ENCODE data around the gene DLX4. TPM values are rescaled to one million over a fixed set of nuclear protein-coding genes. Genes with fewer than 3 reads are reported as not detected.

DLX4 gene, protein sequence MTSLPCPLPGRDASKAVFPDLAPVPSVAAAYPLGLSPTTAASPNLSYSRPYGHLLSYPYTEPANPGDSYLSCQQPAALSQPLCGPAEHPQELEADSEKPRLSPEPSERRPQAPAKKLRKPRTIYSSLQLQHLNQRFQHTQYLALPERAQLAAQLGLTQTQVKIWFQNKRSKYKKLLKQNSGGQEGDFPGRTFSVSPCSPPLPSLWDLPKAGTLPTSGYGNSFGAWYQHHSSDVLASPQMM
- polyA plus RNA-seq (2014; cell fraction: cytosol; rRNA removed), result 0.17 TPM in 1 of 2 replicates, not detected in the other
- polyA plus RNA-seq (2014; cell fraction: nucleus; rRNA removed), result 0.84 and 1.9 TPM in 2 replicates

DNA sequence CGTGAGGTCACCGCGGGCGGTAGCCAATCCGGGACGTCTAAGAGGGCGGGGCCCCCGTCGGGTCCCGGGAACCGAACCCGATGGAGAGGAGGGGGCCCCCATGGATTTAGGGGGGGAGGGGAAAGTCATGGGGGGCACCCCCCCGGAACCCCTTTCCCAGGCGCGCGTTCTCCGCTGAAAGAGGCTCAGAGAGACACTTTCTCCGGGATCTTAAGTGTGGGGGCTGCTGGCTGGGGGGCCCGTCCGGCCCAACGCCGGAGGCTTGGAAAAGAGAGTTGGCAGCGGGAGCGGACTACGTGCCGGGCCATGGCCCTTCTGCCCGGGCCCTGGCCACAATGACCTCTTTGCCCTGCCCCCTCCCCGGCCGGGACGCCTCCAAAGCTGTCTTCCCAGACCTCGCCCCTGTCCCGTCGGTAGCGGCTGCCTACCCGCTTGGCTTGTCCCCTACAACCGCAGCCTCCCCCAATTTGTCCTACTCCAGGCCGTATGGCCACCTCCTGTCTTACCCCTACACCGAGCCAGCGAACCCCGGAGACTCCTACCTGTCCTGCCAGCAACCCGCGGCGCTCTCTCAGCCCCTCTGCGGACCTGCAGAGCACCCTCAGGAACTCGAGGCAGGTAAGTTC is at the start of gene DLX4:
TSS of gene DLX4 (plus strand) at position 57 of the 626 bp plus-strand sequence. CDS start at position 336, 279 bp downstream.
- DNase-seq (ENCODE audit: low spot score), result no peak

DNA sequence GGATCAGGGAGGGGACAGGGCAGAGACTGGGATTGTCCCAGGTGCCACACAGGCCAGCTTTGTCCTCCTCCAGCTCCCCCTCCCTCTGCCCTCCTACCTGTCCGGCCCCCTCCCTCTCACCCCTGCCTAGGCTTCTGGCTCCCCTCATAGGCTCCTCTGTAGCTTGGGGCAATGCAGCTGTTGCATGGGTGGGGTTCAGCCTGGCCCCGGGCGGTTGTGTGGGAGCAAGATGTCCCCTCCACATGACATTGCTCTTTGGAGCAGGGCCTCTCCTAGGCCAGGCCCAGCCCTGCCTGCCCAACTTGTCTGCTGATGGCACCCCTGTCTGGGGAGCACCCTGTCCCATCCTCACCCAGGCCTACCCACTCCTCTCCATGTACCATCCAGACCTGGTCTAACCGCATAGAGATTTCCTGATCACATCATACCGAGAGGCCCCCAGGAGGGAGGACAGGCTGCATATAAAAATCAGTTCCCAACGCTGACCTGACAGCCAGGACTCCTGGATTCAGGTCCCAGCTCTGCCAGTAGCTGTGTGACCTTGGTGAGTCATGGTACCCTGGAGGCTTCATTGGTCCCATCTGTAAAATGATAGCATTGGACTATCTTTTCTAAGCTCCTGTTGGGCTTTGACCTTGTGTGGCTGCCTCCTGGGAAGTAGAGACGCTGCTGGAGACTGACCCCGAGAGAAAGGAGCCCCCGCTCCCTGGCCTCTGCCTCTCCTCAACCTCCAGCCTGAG is 48.8 kb upstream of the DLX4 start:
- DNase-seq (ENCODE audit: low spot score), result no peak

DNA sequence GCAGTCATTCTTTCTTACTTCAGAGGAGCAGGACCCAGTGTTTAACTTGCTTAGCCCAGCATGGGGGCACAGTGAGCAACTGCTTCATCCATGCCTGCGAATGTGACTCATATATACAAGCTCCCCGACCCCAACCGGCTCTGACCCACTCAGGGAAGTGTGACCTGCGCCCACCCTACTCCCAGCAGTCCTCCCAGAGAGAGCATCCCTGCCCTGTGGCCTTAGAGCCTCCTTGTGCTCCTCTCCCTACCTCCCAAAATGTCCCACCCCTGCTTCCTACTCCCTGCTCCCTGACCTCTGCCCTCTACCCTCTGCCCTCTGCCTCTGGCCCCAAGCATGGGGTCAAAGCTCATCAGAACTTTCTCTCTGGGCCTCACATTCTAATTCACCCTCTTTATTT is 46.9 kb upstream of the DLX4 start:
- DNase-seq (ENCODE audit: low spot score), result no peak

DNA sequence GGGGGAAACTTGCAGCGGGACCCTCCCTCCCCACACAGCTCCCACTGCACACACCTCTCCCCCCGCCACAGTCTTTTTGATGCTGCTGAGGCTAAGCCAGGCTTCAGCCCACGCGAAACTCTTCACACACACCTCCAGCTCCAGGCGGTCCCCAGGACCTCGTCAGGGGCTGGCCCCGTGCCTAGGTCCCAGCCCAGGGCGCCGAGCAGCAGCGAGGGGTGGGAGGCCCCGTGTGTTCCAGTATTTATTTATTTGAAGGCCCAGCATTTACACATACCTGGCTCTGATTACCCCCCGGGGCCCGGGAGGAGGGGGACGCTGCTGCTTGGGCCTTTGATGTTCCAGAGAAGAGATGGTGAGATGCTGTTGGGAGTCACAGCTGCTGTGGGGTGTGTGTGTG is 44.9 kb upstream of the DLX4 start:
- DNase-seq (ENCODE audit: low spot score), result no peak

DNA sequence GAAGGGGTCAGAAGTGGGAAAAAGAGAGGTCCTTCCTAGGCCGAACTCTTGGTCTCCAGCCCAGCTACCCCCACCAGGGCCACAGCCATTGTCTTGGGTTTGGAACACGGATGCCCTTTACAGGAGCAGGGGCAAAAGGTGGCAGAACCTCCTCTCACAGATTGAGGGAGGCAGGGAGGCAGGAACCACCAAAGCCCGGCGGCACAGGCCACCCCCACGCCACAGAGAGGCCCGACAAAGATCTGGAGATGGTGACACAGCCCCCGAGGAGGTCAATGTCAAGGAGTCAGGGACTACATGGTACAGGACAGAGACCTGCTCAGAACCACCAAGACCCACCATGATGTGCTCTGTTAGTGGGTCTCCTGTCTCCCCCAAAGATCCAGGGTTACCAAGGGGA is 44.4 kb upstream of the DLX4 start:
- DNase-seq (ENCODE audit: low spot score), result no peak

DNA sequence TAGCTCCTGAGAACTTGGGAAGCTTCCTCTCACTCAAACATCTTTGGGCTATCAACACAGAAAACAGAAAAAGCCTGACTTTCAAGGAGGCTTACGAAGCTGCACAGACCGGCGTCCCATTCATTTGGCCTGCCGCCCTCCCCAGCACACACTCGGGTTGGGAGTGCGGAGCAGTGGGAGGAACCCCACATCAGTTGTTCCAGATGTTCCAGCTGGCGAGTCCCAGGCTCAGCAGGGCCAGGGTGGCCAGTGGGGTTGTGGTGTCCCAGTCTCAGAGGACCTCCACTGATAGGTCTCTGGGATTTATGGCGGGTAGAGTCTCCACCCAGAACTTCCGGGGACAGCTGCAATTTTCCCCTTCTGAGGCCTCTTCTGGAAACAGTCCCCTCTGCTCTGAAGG is 43.1 kb upstream of the DLX4 start:
- no peak for DNase-seq (ENCODE audit: low spot score)

DNA sequence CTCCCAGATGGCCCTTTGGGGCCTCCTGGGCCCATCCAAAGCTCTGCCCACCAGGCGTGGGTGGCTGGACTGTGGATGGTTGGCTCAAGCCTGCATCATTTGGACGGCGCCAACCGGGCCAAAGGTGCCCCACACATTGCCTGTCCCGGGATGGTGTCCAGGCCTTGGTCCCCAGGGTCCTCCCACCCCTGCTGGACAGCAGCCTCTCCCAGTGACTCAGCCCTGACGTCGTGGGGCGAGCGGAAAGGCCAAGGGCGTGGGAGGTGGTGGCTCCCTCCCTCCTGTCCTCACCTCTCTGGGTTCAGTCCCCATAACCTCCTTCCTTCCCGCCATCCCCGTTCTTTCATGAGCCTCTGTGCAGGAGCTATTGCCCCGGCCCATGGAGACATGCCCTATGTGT is 42.1 kb upstream of the DLX4 start:
- no peak for DNase-seq (ENCODE audit: low spot score)

DNA sequence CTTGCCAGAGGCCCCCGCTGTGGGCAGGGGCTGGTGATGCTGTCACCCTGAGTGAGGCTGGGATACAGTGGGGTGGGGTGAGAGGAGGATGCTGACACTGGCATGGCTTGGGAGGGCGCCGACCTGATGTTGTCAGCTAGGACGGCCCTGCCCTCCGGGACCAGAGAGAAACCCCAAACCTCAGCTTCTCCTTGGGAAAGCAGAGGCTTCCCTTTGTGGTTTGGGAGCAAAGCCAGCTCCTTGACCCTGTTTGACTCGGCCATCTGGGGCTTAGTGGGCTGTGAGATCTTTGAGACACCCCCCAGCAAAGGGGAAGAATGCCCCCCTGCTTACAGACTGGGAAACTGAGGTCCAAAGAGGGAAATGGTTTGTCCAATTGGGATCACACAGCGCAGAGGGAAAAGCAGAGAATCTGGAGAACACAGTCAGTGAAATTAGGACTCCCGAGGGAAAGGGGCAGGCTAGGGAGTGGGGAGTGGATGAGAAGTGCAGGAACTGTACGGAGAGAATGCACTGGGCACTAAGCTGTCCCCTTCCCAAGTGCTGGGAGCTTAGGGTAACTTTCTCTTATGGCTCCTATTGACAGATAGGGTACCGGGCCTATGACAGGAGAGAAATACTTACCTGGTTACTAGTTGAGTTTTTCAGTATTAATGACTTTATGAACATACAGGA is 40.7 kb upstream of the DLX4 start:
- no peak for DNase-seq (ENCODE audit: low spot score)

DNA sequence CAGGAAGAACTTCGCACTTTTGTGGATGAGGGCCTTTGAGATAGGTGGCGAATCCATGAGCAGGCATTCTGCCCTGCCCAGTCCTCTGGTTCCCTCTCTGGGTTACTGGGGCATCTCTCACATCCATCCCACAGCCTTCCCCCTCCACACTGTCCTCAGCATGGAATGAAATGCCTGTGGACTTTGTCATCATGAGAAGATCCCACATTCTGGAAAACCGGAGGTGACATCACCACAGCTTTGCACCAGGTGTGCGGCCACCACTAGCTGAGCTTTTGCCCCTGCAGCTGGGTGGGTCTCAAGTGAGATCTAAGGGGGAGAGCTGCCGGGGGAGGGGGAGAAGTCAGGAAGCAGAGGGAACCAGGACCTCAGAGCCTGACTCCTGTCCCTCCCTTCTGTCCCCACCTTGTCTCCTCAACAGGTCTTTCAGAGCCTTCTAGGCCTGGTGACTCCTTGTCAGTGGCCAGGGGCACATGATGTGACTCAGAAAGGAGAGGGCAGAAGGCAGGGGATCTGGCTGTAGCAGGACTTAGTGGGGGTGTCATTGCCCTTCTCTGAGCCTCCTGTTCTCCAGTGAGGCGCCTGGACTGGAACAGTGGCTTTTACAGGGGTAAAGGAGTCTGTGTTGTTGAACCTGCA is 40.0 kb upstream of the DLX4 start:
- no peak for DNase-seq (ENCODE audit: low spot score)

DNA sequence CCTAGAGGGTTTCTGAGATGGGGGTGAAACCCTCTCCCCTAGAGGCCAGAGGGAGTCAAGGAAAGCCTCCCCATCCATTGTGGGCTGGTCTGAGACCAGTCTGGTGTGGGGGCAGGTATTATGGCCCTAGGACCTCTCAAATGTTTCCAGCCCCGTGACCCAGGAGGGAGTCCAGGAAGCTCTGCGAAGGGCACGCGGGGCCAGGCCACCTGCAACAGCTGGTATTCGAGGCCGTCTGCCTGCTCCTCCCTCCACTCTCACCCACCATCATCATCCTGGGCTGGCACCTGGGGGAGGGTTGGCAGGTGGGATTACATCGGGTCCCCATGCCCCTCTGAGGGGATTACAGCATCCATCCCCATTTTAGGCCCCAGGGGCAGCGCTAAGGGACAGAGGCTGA is 38.1 kb upstream of the DLX4 start:
- no peak for DNase-seq (ENCODE audit: low spot score)

DNA sequence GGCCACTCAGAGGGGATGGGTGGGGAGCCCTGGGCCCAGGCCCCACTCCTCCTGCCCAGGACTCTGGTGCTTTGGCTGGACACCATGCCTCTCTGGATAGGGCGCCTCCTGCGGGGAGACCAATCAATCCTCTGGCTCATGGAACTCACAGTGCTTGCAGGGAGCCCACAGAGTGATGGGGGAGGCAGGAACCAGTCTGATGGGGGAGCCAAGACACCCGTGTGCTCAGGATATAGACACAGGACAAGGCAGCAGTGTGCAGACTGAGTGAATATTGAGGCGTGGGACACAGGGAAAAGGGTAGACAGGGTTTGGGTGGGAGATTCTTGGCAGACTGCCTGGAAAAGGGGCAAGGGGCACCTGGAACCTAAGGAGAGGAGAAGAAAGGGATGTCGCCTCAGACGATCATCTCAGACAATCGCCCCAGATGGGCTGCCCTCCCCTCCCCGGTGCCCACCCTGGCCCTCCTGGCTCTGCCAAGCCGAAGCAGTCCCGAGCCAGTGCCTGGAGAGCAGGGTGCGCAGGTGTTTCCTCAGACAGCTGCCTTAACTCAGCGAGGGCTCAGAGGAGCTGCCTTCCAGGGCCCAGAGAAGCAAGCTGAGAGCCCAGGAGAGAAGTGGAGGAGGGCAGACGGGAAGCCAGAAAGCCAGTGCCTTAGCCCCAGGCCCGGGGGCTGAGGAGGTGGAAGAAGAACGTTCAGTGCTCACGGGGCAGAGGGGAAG is 37.4 kb upstream of the DLX4 start:
- no peak for DNase-seq (ENCODE audit: low spot score)

DNA sequence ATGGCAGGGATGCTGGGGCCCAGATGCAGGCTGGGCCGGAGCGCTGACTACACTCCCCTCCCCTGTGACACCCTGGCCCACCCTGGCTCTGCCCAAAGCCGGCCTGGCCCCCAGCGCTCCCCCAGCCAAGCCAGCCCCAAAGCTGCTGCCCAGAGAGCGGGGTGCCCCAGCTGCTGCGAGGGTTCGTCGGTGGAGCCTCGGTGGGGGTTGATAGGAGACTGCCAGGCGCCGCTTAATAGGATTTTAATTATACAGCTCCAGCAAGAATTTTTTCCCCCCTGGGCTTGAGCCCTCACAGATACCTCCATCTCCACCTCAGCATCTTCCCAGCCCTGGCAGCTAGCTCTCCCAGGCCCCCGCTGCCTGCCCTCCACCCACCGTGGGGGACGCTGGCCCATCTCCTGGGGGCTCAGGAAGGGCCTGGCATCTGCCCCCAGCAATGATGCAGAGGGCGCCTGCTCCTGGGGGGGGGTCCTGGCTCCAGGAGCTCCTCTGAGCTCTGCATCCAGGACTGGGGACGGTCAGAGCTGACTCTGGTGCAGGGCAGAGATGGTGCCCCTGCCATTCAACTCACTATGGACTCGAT is 36.8 kb upstream of the DLX4 start:
- no peak for DNase-seq (ENCODE audit: low spot score)

DNA sequence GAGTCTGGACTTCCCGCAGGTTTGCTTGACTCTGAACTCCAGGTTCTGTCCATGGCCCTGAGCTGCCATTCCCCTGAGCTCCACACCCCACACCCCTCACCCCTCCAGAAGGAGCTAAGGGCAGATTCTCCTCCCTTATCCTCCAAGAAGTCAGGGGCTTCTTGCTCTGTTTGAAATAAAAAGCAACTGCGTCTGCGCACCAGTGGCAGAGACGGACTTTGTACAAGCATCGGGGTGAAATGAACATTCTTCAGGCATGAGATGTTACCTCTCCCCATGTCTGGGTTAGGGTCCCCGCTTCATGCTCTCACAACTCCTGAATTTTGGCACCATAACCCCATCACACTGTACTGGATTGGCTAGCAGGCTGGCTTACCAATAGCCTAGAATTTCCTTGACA is 36.1 kb upstream of the DLX4 start:
- DNase-seq (ENCODE audit: low spot score), result no peak

DNA sequence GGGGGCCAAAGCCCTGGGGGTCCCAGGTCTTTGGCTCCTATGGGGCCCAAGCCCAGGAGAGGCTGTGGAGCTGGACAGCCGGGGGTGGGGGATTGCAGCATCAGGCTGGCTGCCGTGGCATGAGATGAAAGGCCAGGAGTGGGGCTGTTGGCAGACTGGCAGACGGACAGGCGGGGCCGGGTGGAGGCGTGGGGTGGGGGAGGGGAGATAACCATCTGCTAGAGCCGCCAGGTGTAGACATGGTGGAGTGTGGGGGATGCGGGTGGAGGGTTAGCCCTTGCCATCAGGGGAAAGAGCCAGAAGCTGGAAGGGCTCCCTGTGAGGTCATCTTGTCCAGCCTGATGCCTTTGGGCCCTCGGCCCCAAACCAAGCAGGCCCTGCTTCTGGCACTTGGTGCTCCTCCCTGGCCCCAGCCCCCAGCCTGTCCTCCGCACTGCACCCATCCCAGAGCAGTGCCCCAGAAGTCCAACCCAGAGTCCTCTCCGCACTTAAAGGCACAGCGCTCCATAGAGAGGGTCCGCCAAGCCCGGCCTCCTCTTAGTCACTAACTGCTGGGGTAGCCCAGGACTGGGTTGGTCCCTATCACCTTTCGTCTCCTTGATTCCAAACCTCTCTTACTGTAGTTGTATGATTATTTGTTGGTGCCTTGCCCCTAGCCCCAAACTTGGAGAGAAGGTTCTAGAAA is 33.3 kb upstream of the DLX4 start:
- no peak for DNase-seq (ENCODE audit: low spot score)

DNA sequence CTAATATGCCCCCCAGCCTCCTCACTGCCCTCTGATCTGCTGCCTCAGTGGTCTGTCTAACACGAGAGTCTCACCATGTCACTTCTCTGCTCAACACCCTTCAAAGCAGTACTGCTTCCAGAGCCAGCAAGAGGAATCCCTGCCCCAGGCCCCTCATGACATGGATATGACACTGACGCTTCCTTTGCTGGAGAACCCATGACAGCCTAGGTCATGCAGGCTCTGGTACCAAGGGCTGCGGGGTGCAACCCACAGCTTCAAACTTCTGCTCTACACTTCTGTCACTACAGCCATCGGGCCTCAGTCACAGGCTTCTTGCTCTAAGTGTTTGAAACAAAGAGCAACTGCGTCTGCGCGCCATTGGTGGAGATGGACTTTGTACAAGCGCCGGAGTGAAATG is 32.6 kb upstream of the DLX4 start:
- no peak for DNase-seq (ENCODE audit: low spot score)

DNA sequence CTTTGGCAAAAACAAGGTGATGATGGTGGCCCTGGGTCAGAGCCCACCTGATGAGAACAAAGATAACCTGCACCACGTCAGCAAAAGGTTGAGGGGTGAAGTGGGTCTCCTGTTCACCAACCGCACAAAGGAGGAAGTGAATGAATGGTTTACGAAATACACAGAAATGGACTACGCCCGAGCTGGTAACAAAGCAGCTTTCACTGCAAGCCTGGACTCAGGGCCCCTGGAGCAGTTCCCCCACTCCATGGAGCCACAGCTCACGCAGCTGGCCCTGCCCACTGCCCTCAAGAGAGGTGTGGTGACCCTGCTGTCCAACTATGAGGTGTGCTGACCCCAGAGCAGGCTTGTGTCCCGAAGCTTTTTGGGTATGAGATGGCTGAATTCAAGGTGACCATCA is 29.7 kb upstream of the DLX4 start:
- no peak for DNase-seq (ENCODE audit: low spot score)

DNA sequence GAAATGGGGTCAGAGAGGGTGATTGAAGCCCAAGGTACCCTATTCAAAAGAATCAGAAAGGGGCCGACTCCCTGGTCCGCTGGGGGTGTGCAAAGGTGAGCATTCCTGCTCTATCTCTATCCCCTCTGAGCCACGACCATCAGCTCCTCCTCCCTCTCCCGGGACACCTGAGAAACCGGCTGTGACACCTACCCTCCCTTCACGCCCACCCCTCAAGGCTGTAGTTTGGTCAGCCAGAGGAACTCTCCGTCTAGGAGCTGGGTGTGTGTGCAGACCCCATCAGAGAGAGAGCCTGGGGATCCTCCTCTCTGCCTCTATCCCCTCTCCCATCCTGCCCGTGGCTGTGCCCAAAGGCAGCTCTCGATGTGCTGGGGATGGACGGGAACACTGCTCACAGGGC is 27.6 kb upstream of the DLX4 start:
- no peak for DNase-seq (ENCODE audit: low spot score)

DNA sequence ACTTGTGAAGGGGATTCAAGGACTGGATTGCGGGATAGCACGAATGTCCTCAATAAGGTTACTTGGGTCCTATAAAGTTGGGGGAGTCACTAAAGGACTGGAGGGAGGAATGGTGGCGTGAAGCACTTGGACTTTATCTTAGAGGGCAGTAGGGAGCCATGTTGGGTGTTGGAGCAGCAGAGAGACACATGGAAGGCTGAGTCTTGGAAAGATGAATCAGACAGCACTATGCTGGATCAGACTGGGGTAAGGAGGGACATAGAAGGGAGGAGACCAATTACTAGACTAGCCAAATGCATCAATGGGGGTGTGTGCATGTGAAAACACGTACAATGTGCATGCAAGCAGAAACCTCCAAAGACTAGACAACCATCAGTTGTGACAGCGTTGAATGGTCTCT is 26.0 kb upstream of the DLX4 start:
- DNase-seq (ENCODE audit: low spot score), result no peak

DNA sequence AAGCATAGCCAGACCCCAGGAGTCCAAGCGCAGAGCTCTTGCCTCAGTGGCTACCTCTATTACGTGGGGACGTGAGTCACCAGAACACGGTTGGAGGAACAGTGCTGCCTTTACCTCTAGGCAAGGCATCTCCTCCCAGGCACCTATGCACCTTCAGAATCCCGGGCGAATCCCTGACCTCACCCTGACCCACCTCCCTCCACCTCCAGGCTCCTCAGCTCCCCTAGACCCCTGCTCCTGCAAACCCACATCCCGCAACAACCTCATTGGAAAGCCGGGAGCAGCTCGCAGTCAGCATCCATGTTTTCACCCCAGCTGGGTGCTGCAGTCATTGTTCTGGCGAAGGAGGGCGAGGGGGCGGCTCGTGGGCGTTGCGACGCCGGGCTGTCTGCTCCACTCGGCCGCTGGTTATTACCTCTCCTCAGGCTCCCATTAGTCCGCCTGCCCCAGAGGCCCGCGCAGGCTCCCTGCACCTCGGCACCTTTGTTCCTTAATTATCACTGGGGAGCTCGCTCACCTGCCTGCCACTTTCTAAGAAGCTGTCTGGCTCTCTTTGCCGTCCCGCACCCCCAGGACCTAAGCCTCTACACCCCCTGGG is 24.6 kb upstream of the DLX4 start:
- DNase-seq (ENCODE audit: low spot score), result peak; percentile 47

DNA sequence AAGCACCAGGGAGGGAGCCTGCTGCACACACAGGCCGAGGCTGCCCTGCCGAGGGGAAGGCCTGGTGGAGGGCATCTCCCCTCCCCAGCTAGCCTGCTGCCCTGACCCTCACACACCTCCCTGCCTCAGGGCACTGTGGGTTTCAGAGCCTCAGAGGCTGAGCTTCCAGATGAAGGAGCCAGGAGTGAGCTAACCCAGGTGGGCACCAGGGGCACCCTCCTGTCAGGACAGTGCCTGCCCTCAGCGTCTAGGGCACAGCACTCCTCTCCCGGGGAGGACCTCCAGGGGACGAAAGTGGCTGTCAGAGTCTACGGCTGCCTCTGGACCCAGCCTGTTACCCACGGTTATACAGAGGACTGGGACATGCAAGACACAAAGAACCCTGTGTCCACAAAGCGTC is 22.8 kb upstream of the DLX4 start:
- DNase-seq (ENCODE audit: low spot score), result no peak

Measured in SK-N-DZ (cell line).